ENCODE results near the gene CD81. TPM values are rescaled to one million over a fixed set of nuclear protein-coding genes. Genes with fewer than 3 reads are reported as not detected.

Gene CD81
- total RNA-seq, 4 donors from 2014 or later = 264 to 370 (median 298) TPM

DNA sequence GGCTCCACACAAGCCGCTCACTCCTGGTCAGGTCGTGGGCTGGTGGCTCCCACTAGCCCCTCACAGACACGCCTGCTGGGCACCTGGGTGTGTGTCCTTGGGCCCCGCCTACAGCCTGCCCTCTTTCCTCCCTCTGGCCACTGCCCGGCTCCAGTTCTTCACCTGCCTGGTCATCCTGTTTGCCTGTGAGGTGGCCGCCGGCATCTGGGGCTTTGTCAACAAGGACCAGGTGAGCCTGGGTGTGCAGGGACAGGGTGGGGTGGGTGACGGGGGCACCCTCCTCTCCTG lies 17.7 kb downstream of the CD81 start:
- intact Hi-C loops (cut with DNase I) = no loop called here

DNA sequence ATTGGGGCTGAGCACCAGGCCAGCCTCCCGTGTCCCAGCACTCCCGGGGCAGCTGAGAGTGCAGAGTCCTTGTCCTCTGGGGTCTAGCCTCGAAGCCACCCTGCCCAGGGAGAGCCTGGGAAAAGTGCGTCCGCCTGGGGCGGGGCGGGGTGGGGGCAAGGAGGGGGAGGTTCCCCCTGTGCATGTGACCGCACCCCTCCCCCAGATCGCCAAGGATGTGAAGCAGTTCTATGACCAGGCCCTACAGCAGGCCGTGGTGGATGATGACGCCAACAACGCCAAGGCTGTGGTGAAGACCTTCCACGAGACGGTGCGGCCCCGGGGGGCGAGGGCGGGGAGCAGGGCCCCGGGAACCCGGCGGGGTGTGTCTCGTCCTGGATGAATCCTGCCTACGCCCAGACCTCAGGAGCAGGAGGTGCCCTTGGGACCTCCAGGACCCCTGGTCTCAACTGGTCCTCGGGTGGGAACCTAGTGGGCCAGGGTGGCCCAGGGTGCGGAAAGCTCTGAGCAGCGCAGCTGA lies 18.2 kb downstream of the CD81 start:
- Histone ChIP-seq H3K27me3 (no peaks in the 10 kb centered on the region), H3K27ac (no peak overlapping the region), H3K4me1 (peaks cover 13 to 23% of the 10 kb centered on the region in 2 donors), H3K4me3 (replicated peaks in 1 of 3) (no peak overlapping the region), H3K9me3 (no peaks in the 10 kb centered on the region), H3K36me3 (peaks cover 29 to 44% of the 10 kb centered on the region in 2 donors)
- intact Hi-C loops (cut with DNase I) = no loop called here
- TF ChIP-seq POLR2A (IDR thresholded peaks at IDR 0.05) = no peak
- TF ChIP-seq, protein P1, sequence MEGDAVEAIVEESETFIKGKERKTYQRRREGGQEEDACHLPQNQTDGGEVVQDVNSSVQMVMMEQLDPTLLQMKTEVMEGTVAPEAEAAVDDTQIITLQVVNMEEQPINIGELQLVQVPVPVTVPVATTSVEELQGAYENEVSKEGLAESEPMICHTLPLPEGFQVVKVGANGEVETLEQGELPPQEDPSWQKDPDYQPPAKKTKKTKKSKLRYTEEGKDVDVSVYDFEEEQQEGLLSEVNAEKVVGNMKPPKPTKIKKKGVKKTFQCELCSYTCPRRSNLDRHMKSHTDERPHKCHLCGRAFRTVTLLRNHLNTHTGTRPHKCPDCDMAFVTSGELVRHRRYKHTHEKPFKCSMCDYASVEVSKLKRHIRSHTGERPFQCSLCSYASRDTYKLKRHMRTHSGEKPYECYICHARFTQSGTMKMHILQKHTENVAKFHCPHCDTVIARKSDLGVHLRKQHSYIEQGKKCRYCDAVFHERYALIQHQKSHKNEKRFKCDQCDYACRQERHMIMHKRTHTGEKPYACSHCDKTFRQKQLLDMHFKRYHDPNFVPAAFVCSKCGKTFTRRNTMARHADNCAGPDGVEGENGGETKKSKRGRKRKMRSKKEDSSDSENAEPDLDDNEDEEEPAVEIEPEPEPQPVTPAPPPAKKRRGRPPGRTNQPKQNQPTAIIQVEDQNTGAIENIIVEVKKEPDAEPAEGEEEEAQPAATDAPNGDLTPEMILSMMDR (IDR thresholded peaks at IDR 0.05) = no peak
- no peak for DNase-seq
- 90 to 91% methylated on average over 11 to 21 of the region's 26 CpGs for WGBS, 2 donors

More for the DNA sequence above, 17.7 kb downstream of the CD81 start:
- Histone ChIP-seq H3K36me3 (peaks cover 29 to 44% of the 10 kb centered on the region in 2 donors), H3K27me3 (no peaks in the 10 kb centered on the region), H3K4me3 (replicated peaks in 1 of 3) (no peak overlapping the region), H3K4me1 (peaks cover 15 to 28% of the 10 kb centered on the region in 2 donors), H3K27ac (no peak overlapping the region), H3K9me3 (no peaks in the 10 kb centered on the region)
- 100% methylated on average over 1 to 3 of the region's 8 CpGs for WGBS, 2 donors
- DNase-seq = no peak
- TF ChIP-seq, protein P1 (IDR thresholded peaks at IDR 0.05) = no peak

DNA sequence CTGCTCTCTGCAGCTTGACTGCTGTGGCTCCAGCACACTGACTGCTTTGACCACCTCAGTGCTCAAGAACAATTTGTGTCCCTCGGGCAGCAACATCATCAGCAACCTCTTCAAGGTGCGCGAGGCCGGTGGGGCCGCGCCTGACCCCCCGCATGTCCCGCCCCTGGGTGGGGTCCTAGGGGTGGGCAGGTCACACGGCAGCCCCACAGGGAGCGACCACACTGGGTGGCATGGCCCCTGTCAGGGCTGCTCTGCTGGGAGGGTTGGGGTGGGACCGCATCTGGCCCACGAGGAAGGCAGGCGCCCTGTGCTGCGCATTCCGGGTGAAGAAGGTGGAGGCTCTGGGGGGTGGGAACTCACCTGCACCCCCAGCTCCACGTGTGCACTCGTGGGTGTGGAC lies 18.7 kb downstream of the CD81 start:
- peaks cover 29 to 39% of the 10 kb centered on the region in 2 donors for H3K36me3 ChIP-seq
- H3K27me3 ChIP-seq = no peaks in the 10 kb centered on the region
- 85 to 93% methylated on average over 8 to 11 of the region's 17 CpGs for WGBS, 2 donors
- H3K4me3 ChIP-seq (replicated peaks in 1 of 3) = no peak overlapping the region
- no peak for DNase-seq
- no peak overlapping the region for H3K27ac ChIP-seq
- H3K4me1 ChIP-seq = peaks cover 10 to 17% of the 10 kb centered on the region in 2 donors
- no peaks in the 10 kb centered on the region for H3K9me3 ChIP-seq
- TF ChIP-seq, protein P1 (IDR thresholded peaks at IDR 0.05) = no peak
- no peak for TF ChIP-seq POLR2A (IDR thresholded peaks at IDR 0.05)
- intact Hi-C loops (cut with DNase I) = no loop called here

DNA sequence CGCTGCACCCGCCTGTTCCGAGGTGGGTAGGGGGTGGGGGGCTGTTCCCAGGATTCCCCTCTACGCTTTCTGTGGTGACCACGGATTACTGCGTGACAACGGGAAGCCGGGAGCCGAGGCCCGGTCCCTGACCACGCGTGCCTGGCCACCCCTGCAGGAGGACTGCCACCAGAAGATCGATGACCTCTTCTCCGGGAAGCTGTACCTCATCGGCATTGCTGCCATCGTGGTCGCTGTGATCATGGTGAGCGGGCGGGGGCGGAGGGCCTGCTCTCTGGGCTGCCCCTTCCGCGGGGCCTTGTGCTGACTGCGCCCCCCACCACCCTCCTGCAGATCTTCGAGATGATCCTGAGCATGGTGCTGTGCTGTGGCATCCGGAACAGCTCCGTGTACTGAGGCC lies 19.4 kb downstream of the CD81 start:
- Histone ChIP-seq H3K9me3 (no peaks in the 10 kb centered on the region), H3K27me3 (no peaks in the 10 kb centered on the region), H3K36me3 (peaks cover 27 to 34% of the 10 kb centered on the region in 2 donors), H3K4me1 (peaks cover 14 to 16% of the 10 kb centered on the region in 2 donors), H3K4me3 (replicated peaks in 1 of 3) (no peak overlapping the region), H3K27ac (no peak overlapping the region)
- TF ChIP-seq POLR2A (IDR thresholded peaks at IDR 0.05) = no peak
- TF ChIP-seq, protein P1 (IDR thresholded peaks at IDR 0.05) = no peak
- no peak for DNase-seq
- intact Hi-C loops (cut with DNase I) = no loop called here
- 93 to 94% methylated on average over 18 to 25 of the region's 26 CpGs for WGBS, 2 donors

DNA sequence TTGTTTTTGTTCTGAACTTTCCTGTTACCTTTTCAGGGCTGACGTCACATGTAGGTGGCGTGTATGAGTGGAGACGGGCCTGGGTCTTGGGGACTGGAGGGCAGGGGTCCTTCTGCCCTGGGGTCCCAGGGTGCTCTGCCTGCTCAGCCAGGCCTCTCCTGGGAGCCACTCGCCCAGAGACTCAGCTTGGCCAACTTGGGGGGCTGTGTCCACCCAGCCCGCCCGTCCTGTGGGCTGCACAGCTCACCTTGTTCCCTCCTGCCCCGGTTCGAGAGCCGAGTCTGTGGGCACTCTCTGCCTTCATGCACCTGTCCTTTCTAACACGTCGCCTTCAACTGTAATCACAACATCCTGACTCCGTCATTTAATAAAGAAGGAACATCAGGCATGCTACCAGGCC lies 19.9 kb downstream of the CD81 start:
- TF ChIP-seq, protein P1 (IDR thresholded peaks at IDR 0.05) = no peak
- TF ChIP-seq POLR2A (IDR thresholded peaks at IDR 0.05) = no peak
- Histone ChIP-seq H3K4me3 (replicated peaks in 1 of 3) (no peak overlapping the region), H3K36me3 (peaks cover 24 to 32% of the 10 kb centered on the region in 2 donors), H3K9me3 (no peaks in the 10 kb centered on the region), H3K4me1 (peaks cover 20 to 21% of the 10 kb centered on the region in 2 donors), H3K27ac (no peak overlapping the region), H3K27me3 (no peaks in the 10 kb centered on the region)
- WGBS, 2 donors = 94 to 99% methylated on average over 12 of the region's 12 CpGs
- no peak for DNase-seq
- intact Hi-C loops (cut with DNase I) = no loop called here

Measured in thyroid gland (tissue), 4 donors.